B cell (primary cell): ENCODE measurements around the gene UTP4.

Source experiments
- CTCF ChIP-seq: fragments of 200-600 bp; IDR thresholded peaks from one replicate; pipeline ENCODE4 v1.8.0; 2022; ENCODE audit warnings: antibody characterized with exemption, mild to moderate bottlenecking
- EZH2 ChIP-seq: IDR thresholded peaks from 2 replicates; pipeline ENCODE4 v1.6.1; 2012; ENCODE audit warnings: borderline replicate concordance, low read depth, mild to moderate bottlenecking, moderate library complexity, low read length; ENCODE audit not compliant: insufficient read depth, poor library complexity, severe bottlenecking

GRCh38 chr16:69111216-69111875 is 21.1 kb upstream of the UTP4 start:
- TF ChIP-seq CTCF: no peak
- no peak for TF ChIP-seq EZH2
